Limb (tissue), 2 donors: ENCODE results near the gene CKAP5.

Source experiments
- DNase-seq, 2 donors: peaks; one replicate each; pipeline ENCODE4 v3.0.0-alpha.2; 2016; ENCODE audit errors: extremely low spot score in 2 of 2

Gene CKAP5

DNA sequence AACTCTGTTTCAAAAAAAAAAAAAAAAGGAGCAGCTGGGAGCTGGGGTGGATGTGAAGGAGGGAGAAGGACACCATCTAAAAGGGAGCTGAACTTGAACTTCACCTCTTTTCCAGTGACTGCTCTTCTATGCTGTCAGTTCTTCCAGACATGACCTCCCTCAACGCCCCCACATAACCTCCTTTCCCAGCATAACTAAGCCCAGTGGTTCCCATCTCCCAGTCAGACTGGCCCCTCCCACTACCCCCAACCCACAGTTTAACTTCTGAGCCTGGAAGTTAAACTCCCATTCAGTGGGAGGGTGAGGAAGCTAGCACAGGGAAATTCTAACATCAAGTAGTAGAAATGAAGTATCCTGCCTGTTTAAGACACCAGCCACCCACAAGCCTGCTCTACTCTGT, 147.5 kb downstream of the CKAP5 start:
- DNase-seq, result no peak

DNA sequence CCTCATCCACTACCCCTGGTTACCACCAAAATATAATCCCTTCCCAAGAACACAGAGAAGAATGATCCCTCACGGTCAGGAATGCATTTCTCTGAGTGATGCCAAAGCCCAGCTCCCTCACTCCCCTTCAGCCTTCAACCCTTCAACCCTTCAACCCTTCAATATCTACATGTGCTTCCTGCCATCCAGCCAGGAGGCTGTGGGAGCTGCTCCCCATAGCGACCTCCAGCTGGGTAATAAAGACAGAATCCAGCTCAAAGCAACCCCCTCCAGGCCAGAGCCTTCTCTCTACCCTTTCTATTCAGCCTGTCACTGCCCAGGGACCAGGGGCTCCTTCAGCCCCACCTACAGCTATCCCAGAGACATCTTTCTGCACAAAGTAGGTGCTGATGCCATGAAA, 148.4 kb downstream of the CKAP5 start:
- DNase-seq, result no peak

DNA sequence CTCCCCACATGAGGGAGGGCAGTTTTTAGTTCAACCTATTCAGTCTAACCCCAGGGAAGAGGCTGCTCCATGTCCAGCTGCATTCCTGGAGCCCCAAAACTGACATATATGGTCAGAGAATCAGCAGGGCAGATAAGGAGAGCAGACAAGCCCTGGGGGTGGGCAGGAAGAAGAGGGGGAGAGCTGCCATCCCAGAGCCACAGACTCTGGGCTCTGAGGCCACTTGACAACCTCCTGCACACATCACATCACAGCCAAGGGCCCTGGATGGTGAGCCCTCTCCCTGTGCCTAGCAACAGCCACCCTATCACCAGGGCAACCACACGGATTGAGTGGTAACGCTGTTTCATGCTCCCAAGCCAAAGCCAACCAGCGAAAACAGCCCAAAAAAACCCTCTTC, 148.8 kb downstream of the CKAP5 start:
- no peak for DNase-seq

DNA sequence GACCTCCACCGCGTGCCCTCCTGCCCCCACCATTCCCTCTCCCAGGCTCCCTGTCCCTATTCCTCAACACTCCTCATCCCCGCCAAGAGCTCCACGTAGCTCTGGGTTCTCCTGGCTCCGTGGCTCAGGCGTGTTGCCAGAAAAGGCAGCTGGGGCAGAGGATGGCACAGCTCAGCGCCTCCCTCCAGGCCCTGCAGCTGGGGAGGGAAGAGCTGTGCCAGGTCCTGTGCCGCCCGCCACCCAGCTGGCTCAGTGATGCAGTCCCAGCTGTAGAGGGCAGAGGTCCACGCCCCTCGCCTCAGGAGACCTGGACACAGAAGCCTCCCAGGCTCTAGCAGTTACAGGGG, 149.9 kb downstream of the CKAP5 start:
- peak in 1 of 2 donors; percentile 13 for DNase-seq

DNA sequence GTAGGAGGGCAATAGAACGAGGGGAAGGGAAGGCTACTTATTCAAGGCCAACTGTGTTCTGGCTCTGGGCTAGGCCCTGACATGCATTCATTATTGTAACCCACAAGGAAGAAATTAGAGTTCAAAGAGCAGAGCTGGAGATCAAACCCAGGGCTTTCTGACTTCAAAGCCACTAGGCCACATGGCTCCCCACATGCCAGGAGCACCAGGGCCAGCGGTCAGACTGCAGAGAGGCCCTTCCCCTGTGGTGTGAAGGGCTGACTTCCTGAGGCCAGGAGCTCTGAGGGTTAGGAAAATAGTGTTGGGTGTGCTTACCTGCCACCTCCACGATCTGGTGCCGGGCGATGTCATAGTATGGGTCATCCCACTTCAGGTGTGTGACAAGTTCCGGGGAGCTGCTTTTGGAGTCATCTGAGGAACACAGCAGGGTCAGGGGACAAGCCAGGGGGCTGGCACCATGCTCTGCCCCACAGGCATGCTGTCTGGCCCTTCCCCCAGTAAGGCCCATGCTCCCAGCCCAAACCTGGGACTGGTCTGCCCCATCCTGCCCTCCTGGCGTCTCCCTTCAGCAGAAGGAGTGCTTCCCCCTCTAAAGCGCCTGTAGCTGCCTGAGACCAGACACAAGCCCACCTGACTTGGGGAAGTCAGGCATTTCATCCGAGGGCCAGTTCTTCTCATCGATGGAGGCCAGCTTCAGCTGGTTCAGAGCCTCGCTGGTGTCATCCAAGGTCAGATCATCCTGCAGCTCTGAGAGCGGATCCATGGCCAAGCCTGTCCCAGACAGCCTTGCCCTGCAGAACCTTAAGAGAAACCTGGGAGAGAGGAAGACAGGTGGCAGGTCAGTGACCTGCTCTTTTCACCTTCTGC, 150.5 kb downstream of the CKAP5 start:
- DNase-seq, result no peak

DNA sequence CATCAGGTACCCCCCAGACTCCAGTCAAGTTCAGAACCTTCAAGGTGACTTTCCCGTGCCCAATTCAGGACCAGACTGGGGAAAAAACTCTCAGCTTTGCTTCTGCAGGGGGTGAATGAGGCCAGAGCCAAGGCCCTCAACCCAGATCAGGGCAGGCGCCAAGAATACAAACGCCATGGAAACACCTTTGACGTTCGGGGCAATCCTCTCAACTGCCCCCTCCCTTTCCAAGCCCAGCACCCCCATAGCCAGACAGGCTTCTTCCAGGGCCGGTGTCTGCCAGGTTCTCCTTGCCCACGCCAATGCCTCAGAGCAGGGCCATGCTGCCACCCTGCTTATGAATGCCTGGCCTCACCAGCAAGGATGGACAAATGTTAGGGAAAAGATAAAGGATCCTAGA, 151.5 kb downstream of the CKAP5 start:
- no peak for DNase-seq

DNA sequence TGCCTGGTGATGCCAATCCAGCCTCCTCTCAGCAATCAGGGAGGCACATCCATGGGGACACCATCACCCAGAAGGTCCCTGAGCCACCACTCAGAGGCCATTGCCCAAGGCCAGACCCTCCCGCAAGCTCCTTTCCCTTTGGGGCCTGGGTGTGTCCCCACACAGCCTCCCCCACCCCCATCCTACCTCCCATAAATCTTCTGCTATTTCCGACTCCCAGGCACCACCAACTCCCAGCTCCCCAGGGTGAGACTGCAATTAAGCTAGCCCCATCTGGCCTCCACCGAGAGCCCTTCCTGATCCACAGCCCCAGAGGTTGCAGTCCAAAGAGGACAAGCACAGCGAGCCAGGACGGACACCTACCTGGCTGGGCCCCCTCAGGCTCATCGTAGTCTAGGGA, 152.0 kb downstream of the CKAP5 start:
- no peak for DNase-seq

DNA sequence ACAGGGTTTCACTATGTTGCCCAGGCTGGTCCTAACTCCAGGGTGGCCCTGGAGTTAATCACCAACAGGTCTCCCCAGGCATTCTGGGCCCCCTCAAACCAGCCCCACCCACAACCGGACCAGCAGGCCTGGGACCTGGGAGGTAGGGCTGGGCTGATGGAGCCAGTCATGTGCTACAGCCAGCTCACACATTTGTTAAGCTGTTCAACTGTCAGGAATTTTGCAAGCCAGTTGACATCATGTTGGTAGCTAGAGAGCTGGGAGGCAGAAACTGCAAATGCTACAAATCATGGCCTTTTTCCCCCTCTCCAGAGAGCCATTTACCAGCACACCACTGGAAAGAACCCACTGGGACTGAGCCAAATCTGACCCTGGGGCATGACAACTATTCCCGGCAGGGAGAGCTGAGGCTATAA, 152.5 kb downstream of the CKAP5 start:
- no peak for DNase-seq
